Epithelial cell of esophagus (primary cell): Measurements from ENCODE around the gene OPHN1.
"Not testable (repeated sequence)": the region's sequence is repeated elsewhere in the genome, so short reads cannot be mapped to it uniquely, and the experiment has no call there.

ENCODE experiments used
- DNase-seq: peaks from one replicate; pipeline ENCODE4 v3.0.0; 2010; ENCODE audit warnings: low read depth
- H3K4me3 ChIP-seq: 2 replicates; pipeline ENCODE4 v1.5.1; 2011; ENCODE audit warnings: mild to moderate bottlenecking, low read length, control low read depth
- CTCF ChIP-seq: IDR thresholded peaks from 2 replicates; pipeline ENCODE4 v1.5.1; 2011; ENCODE audit warnings: low read depth, mild to moderate bottlenecking, low read length, control low read depth, inconsistent platforms; ENCODE audit not compliant: insufficient read depth; ENCODE audit errors: missing control alignments

The OPHN1 gene

GRCh38 chrX:68398291-68398690 lies 35.0 kb downstream of the OPHN1 start:
- H3K4me3 ChIP-seq: no peak overlapping the region
- no peak for TF ChIP-seq CTCF
- no peak for DNase-seq

- TF ChIP-seq CTCF: no peak
- no peak overlapping the region for H3K4me3 ChIP-seq
- no peak for DNase-seq
Observed at GRCh38 chrX:68396953-68397352, 36.3 kb downstream of the OPHN1 start.

- not testable (repeated sequence) for DNase-seq, H3K4me3 ChIP-seq
Observed at GRCh38 chrX:68389419-68389960, 43.8 kb downstream of the OPHN1 start.

GRCh38 chrX:68387776-68388175 lies 45.5 kb downstream of the OPHN1 start:
- no peak overlapping the region for H3K4me3 ChIP-seq
- no peak for TF ChIP-seq CTCF
- DNase-seq: no peak

GRCh38 chrX:68383540-68383939 lies 49.8 kb downstream of the OPHN1 start:
- DNase-seq: no peak
- no peak overlapping the region for H3K4me3 ChIP-seq
- no peak for TF ChIP-seq CTCF

- not testable (repeated sequence) for H3K4me3 ChIP-seq, DNase-seq
Observed at GRCh38 chrX:68377579-68377978, 55.7 kb downstream of the OPHN1 start.

GRCh38 chrX:68376373-68376772 lies 56.9 kb downstream of the OPHN1 start:
- TF ChIP-seq CTCF: no peak
- DNase-seq: no peak
- no peak overlapping the region for H3K4me3 ChIP-seq

GRCh38 chrX:68375803-68376202 lies 57.5 kb downstream of the OPHN1 start:
- H3K4me3 ChIP-seq: no peak overlapping the region
- TF ChIP-seq CTCF: no peak
- no peak for DNase-seq
